Neural progenitor cell (in vitro differentiated cells): ENCODE data around the gene FER.

Experiments used
- CTCF ChIP-seq: fragments of 200-600 bp; sonication (generic); IDR thresholded peaks from 2 replicates; pipeline ENCODE4 v1.5.1; 2017; ENCODE audit warnings: antibody characterized with exemption, mild to moderate bottlenecking
- EZH2 ChIP-seq: fragments of 200-600 bp; sonication (generic); IDR thresholded peaks from 2 replicates; pipeline ENCODE4 v1.6.1; 2017; ENCODE audit warnings: antibody characterized with exemption, mild to moderate bottlenecking, moderate library complexity
- EZH2phosphoT487 ChIP-seq: fragments of 200-600 bp; sonication (generic); IDR thresholded peaks from 2 replicates; pipeline ENCODE4 v1.6.1; 2017; ENCODE audit warnings: antibody characterized with exemption

DNA sequence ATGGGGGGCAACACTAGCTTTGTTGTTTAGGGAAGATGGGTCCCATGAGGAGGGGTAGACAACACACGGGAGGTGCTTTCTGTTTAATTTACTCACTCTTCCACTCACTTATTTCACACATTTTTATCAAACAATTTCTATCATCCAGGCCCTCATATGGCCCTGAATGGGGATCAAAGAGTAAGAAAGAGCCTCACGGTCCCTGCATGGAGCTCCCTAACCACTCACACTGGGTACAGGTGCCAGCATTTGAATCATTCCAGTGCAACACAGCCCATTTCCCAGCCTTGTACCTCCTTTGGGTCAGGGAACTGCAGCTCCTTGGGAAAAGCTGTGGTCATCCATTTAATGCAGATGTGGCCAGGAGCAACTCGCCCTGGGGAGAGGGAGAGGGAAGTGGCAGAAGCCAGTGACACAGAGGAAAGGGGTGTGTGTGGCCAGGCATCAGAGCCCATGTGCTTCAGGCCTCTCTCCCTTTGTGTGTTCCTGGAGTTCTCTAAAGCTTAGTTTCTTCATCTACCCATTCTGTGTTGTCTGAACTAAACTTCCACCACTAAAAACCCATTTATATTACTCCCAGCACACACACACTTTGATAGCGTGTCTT, 476.7 kb downstream of the FER start:
- TF ChIP-seq CTCF (no peak), EZH2 (no peak), EZH2phosphoT487 (no peak)
